Kidney (tissue), 14 donors: ENCODE data around the gene HTRA3. TPM values are rescaled to one million over a fixed set of nuclear protein-coding genes. Genes with fewer than 3 reads are reported as not detected.

Experiments used
- DNase-seq, 5 donors: peaks; one replicate each; pipeline ENCODE4 v3.0.0-alpha.2; 2013 to 2020
- FAIRE-seq: peaks from 2 replicates; lab custom pipeline; 2012; peaks lifted over from hg19 to GRCh38; lab: Jason Lieb, UNC
- H3K27ac ChIP-seq, 2 donors: one replicate each; pipeline ENCODE4 v1.7.0; 2013; ENCODE audit warnings: low read depth in 2 of 2, low read length in 2 of 2, inconsistent platforms in 1 of 2
- H3K27me3 ChIP-seq: one replicate; pipeline ENCODE4 v1.7.1; 2013; ENCODE audit warnings: low read length, inconsistent platforms; ENCODE audit not compliant: control insufficient read depth, insufficient read depth
- H3K36me3 ChIP-seq, 3 donors: one replicate each; pipeline versions ENCODE4 v1.7.0 to v1.7.1; 2013; ENCODE audit warnings: low read length in 3 of 3, control low read depth in 1 of 3, inconsistent platforms in 1 of 3; ENCODE audit not compliant: insufficient read depth in 3 of 3, control insufficient read depth in 2 of 3
- H3K4me1 ChIP-seq, 3 donors: one replicate each; pipeline versions ENCODE4 v1.7.0 to v1.7.1; 2013; ENCODE audit warnings: low read length in 3 of 3, inconsistent platforms in 1 of 3, low read depth in 1 of 3; ENCODE audit not compliant: control insufficient read depth in 2 of 3, insufficient read depth in 2 of 3
- H3K4me3 ChIP-seq, 3 donors: one replicate each; pipeline versions ENCODE4 v1.7.0 to v1.8.1; 2013; ENCODE audit warnings: low read length in 3 of 3, control low read depth in 1 of 3, inconsistent platforms in 1 of 3
- H3K9ac ChIP-seq, 3 donors: one replicate each; pipeline versions ENCODE4 v1.7.0 to v1.7.1; 2013; ENCODE audit warnings: low read length in 3 of 3, control low read depth in 1 of 3, inconsistent platforms in 1 of 3
- H3K9me3 ChIP-seq, 3 donors: one replicate each; pipeline versions ENCODE4 v1.7.0 to v1.7.1; 2013; ENCODE audit warnings: low read length in 3 of 3, control low read depth in 1 of 3, inconsistent platforms in 1 of 3; ENCODE audit not compliant: control insufficient read depth in 2 of 3, insufficient read depth in 1 of 3
- CTCF ChIP-seq: IDR thresholded peaks from 3 replicates; pipeline ENCODE4 v1.5.1; 2012; ENCODE audit warnings: mild to moderate bottlenecking, moderate library complexity, borderline replicate concordance; ENCODE audit not compliant: insufficient read depth; ENCODE audit errors: extremely low read depth
- intact Hi-C: fragments of 100-400 bp; cut with DNase I; formaldehyde crosslinking; loops from one replicate; pipeline ENCODE4 v1.11.1; 2022
- polyA plus RNA-seq: library from polyadenylated mRNA; stranded (reverse); fragments of 350-450 nt; fragmentation: Illumina TruSeq; extraction: RNeasy Lipid Tissue Mini Kit (QIAGEN cat#74804); gene quantifications from one replicate; pipeline ENCODE4 v1.2.3, GENCODE V29; 2014; ENCODE audit warnings: low read depth, low replicate concordance; ENCODE audit not compliant: insufficient read depth
- total RNA-seq: library from RNA; stranded (reverse); fragmentation: NEBNext Ultra II Directional; extraction: Animal tissue kit (Norgen Biotek cat#: 25700); gene quantifications from one replicate; pipeline ENCODE4 v1.2.1, GENCODE V29; 2021
- donor health status: control.
- donor health status: control.
- donor health status: control.
- donor health status: control.
- donor health status: control.
- donor health status: DM: yes; HTN: yes; CAD: no.
- donor health status: Normal renal cell carcinoma (clear cell type).

The HTRA3 gene
- total and polyA plus RNA-seq, 2 donors from 2014 or later, result 1.7 to 6.5 TPM

GRCh38 chr4:8236920-8237195 lies 32.7 kb upstream of the HTRA3 start:
- Histone ChIP-seq H3K9me3 (peaks cover 0 to 2% (median 0%) of the 10 kb centered on the region in 3 donors), H3K27ac (no peak overlapping the region), H3K9ac (no peak overlapping the region), H3K27me3 (no peaks in the 10 kb centered on the region), H3K36me3 (peaks cover 13 to 65% (median 38%) of the 10 kb centered on the region in 3 donors), H3K4me3 (no peak overlapping the region), H3K4me1 (no peaks in the 10 kb centered on the region)
- DNase-seq, result no peak
- intact Hi-C loops, result no loop called here
- no peak for TF ChIP-seq CTCF
- no peak for FAIRE-seq

DNA sequence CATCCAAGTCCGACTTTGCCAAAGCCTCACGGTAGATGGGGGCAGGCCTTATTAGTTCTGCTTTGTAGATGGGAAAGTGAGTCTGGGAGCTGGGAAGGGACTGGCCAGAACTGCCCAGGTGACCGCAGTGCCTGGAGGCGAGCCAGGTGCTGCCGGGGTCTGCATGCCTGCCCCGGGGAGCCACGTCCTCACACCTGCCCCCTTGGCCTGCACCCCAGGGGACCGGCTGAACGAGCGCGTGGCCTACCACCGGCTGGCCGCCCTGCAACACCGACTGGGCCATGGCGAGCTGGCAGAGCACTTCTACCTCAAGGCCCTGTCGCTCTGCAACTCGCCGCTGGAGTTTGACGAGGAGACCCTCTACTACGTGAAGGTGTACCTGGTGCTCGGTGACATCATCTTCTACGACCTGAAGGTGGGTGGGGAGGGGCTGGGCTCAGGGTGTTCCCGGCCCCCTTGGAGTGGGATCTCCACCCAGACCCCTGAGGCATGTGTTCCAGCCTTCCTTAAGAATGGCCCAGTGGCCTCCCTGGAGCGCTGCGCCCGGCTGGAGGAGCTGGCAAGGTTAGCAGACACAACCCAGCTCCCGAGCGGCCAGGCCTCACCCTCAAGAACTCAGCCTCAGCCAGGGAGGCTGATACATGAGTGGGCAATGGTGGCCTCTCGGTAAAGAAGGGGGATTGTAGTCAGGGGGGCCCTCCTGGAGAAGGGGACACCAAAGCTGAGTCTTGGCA lies 32.1 kb upstream of the HTRA3 start:
- intact Hi-C loops, result no loop called here
- Histone ChIP-seq H3K9ac (no peak overlapping the region), H3K9me3 (peaks cover 0 to 2% (median 0%) of the 10 kb centered on the region in 3 donors), H3K4me3 (no peak overlapping the region), H3K27ac (no peak overlapping the region), H3K4me1 (peaks cover 0 to 2% (median 0%) of the 10 kb centered on the region in 3 donors), H3K36me3 (peaks cover 13 to 62% (median 36%) of the 10 kb centered on the region in 3 donors), H3K27me3 (no peaks in the 10 kb centered on the region)
- DNase-seq, result no peak
- FAIRE-seq, result no peak
- TF ChIP-seq CTCF, result no peak

- Histone ChIP-seq H3K9me3 (peaks cover 0 to 2% (median 0%) of the 10 kb centered on the region in 3 donors), H3K9ac (no peak overlapping the region), H3K27me3 (no peaks in the 10 kb centered on the region), H3K27ac (no peak overlapping the region), H3K4me1 (peaks cover 0 to 3% (median 0%) of the 10 kb centered on the region in 3 donors), H3K4me3 (no peak overlapping the region), H3K36me3 (peaks cover 13 to 61% (median 32%) of the 10 kb centered on the region in 3 donors)
- DNase-seq, result peak in 1 of 5 donors; percentile 68
- TF ChIP-seq CTCF, result no peak
- no peak for FAIRE-seq
- intact Hi-C loops, result no loop called here
These were observed 31.5 kb upstream of the HTRA3 start for GRCh38 chr4:8238036-8238511.
